GM12872 (cell line): ENCODE measurements around the gene ACADSB.

Experiments used
- CTCF ChIP-seq: IDR thresholded peaks from 3 replicates; pipeline ENCODE4 v1.5.1; 2011; ENCODE audit warnings: low read depth, mild to moderate bottlenecking, low read length, moderate library complexity; ENCODE audit not compliant: insufficient read depth

The ACADSB gene

GRCh38 chr10:123018531-123018930 is 9.7 kb downstream of the ACADSB start:
- no peak for TF ChIP-seq CTCF

- no peak for TF ChIP-seq CTCF
These were observed 10.5 kb downstream of the ACADSB start for GRCh38 chr10:123019264-123019663.

- no peak for TF ChIP-seq CTCF
These were observed 11.3 kb downstream of the ACADSB start for GRCh38 chr10:123019941-123020703.

GRCh38 chr10:123021517-123021916 is 12.7 kb downstream of the ACADSB start:
- peak; percentile 40 for TF ChIP-seq CTCF

- TF ChIP-seq CTCF: no peak
These were observed 15.7 kb downstream of the ACADSB start for GRCh38 chr10:123024540-123024939.

GRCh38 chr10:123026302-123026701 is 17.5 kb downstream of the ACADSB start:
- TF ChIP-seq CTCF: no peak

GRCh38 chr10:123027861-123028260 is 19.1 kb downstream of the ACADSB start:
- no peak for TF ChIP-seq CTCF
